WTC11 (cell line): ENCODE measurements around the gene TIMM44. TPM values are rescaled to one million over a fixed set of nuclear protein-coding genes. Genes with fewer than 3 reads are reported as not detected.

ENCODE experiments used
- ATAC-seq: fragments of 200-7000 bp; cut with Tn5 transposase; 2 replicates; pipeline ENCODE4 v1.10.0; 2021; ENCODE audit warnings: mild to moderate bottlenecking, moderate library complexity
- CTCF ChIA-PET: fragments of 300-600 bp; sonication (Branson Sonifier 250); formaldehyde crosslinking; loops from one replicate; lab custom pipeline; 2021; ENCODE audit warnings: antibody characterized with exemption; lab: Charles Lee
- POLR2A ChIA-PET: fragments of 350-600 bp; sonication (Branson Sonifier 250); formaldehyde crosslinking; loops from one replicate; lab custom pipeline; 2021; ENCODE audit warnings: antibody characterized with exemption; lab: Charles Lee
- DNase-seq: peaks from one replicate; pipeline ENCODE4 v3.0.0; 2021; ENCODE audit warnings: low spot score
- H3K27ac Mint-ChIP-seq: 2 replicates; pipeline ENCODE4 v1.8.0; 2021; ENCODE audit warnings: mixed read lengths
- H3K27me3 Mint-ChIP-seq: 2 replicates; pipeline ENCODE4 v1.8.0; 2021; ENCODE audit warnings: low read depth, mild to moderate bottlenecking, moderate library complexity, mixed read lengths
- H3K36me3 Mint-ChIP-seq: 2 replicates; pipeline ENCODE4 v1.8.0; 2021; ENCODE audit warnings: mixed read lengths
- H3K4me1 Mint-ChIP-seq: 2 replicates; pipeline ENCODE4 v1.8.0; 2022; ENCODE audit warnings: mixed read lengths
- H3K4me3 Mint-ChIP-seq: 2 replicates; pipeline ENCODE4 v1.8.0; 2021; ENCODE audit warnings: mild to moderate bottlenecking, moderate library complexity, mixed read lengths
- H3K9me3 Mint-ChIP-seq: 2 replicates; pipeline ENCODE4 v1.8.0; 2021; ENCODE audit warnings: mixed read lengths
- ATF3 ChIP-seq: sonication (generic); formaldehyde crosslinking; conservative IDR thresholded peaks from 2 replicates; pipeline ENCODE4 v1.8.1; 2022; ENCODE audit warnings: mild to moderate bottlenecking, missing genetic modification reagents
- CREB1 ChIP-seq: sonication (generic); formaldehyde crosslinking; IDR thresholded peaks from 2 replicates; pipeline ENCODE4 v1.8.0; 2023; ENCODE audit warnings: mild to moderate bottlenecking, missing genetic modification reagents
- IRF1 ChIP-seq: sonication (generic); formaldehyde crosslinking; IDR thresholded peaks from 2 replicates; pipeline ENCODE4 v1.8.0; 2023; ENCODE audit warnings: missing genetic modification reagents
- KAT7 ChIP-seq: sonication (generic); formaldehyde crosslinking; IDR thresholded peaks from 2 replicates; pipeline ENCODE4 v1.8.1; 2023; ENCODE audit warnings: missing genetic modification reagents, mild to moderate bottlenecking, borderline replicate concordance
- MYBL2 ChIP-seq: sonication (generic); formaldehyde crosslinking; IDR thresholded peaks from 2 replicates; pipeline ENCODE4 v1.8.1; 2023; ENCODE audit warnings: mild to moderate bottlenecking, moderate library complexity, missing genetic modification reagents
- NFYB ChIP-seq: sonication (generic); formaldehyde crosslinking; conservative IDR thresholded peaks from 2 replicates; pipeline ENCODE4 v1.8.0; 2022; ENCODE audit warnings: low read depth, missing genetic modification reagents
- NR1H2 ChIP-seq: sonication (generic); formaldehyde crosslinking; IDR thresholded peaks from 2 replicates; pipeline ENCODE4 v1.9.0; 2021; ENCODE audit warnings: mild to moderate bottlenecking, moderate library complexity, missing genetic modification reagents
- RELA ChIP-seq: sonication (generic); formaldehyde crosslinking; IDR thresholded peaks from 2 replicates; pipeline ENCODE4 v1.8.1; 2022; ENCODE audit warnings: missing genetic modification reagents, mild to moderate bottlenecking, borderline replicate concordance
- ZBTB21 ChIP-seq: sonication (generic); formaldehyde crosslinking; IDR thresholded peaks from 2 replicates; pipeline ENCODE4 v1.8.1; 2023; ENCODE audit warnings: mild to moderate bottlenecking, missing genetic modification reagents, borderline replicate concordance
- ZNF121 ChIP-seq: sonication (generic); formaldehyde crosslinking; IDR thresholded peaks from 2 replicates; pipeline ENCODE4 v1.8.0; 2023; ENCODE audit warnings: missing genetic modification reagents
- ZNF425 ChIP-seq: fragments of 250-450 bp; sonication (Bioruptor Pico); conservative IDR thresholded peaks from 2 replicates; pipeline ENCODE4 v1.9.0; 2021; ENCODE audit warnings: mild to moderate bottlenecking
- ZNF512 ChIP-seq: sonication (generic); formaldehyde crosslinking; IDR thresholded peaks from 2 replicates; pipeline ENCODE4 v1.8.1; 2022; ENCODE audit warnings: missing genetic modification reagents, borderline replicate concordance
- total RNA-seq: library from RNA; stranded (reverse); gene quantifications from 3 replicates; pipeline ENCODE4 v1.2.3, GENCODE V29; 2021
- TF ChIP-seq, protein P1 (sequence below): sonication (generic); formaldehyde crosslinking; IDR thresholded peaks from 2 replicates; pipeline ENCODE4 v1.8.0; 2023; ENCODE audit warnings: mild to moderate bottlenecking, missing genetic modification reagents
- TF ChIP-seq, protein P2 (sequence below): sonication (generic); formaldehyde crosslinking; IDR thresholded peaks from 2 replicates; pipeline ENCODE4 v1.8.1; 2022; ENCODE audit warnings: low read depth, missing genetic modification reagents, borderline replicate concordance
- TF ChIP-seq, protein P3 (sequence below): sonication (generic); formaldehyde crosslinking; IDR thresholded peaks from 2 replicates; pipeline ENCODE4 v1.8.1; 2022; ENCODE audit warnings: mild to moderate bottlenecking, moderate library complexity, missing genetic modification reagents
- TF ChIP-seq, protein P4 (sequence below): fragments of 200-600 bp; IDR thresholded peaks from 2 replicates; pipeline ENCODE4 v1.8.0; 2022; ENCODE audit warnings: antibody characterized with exemption
- TF ChIP-seq, protein P5 (sequence below): sonication (generic); formaldehyde crosslinking; IDR thresholded peaks from 2 replicates; pipeline ENCODE4 v1.8.1; 2023; ENCODE audit warnings: mild to moderate bottlenecking, missing genetic modification reagents

TIMM44 gene
- total RNA-seq, 1 experiment from 2014 or later = 129 TPM

DNA sequence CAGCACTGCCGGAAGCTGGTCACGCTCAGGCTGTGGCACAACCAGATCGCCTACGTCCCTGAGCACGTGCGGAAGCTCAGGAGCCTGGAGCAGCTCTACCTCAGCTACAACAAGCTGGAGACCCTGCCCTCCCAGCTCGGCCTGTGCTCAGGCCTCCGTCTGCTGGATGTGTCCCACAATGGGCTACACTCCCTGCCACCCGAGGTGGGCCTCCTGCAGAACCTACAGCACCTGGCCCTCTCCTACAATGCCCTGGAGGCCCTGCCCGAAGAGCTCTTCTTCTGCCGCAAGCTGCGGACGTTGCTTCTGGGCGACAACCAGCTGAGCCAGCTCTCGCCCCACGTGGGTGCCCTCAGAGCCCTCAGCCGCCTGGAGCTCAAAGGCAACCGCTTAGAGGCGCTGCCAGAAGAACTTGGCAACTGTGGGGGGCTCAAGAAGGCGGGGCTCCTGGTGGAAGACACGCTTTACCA lies 43.0 kb downstream of the TIMM44 start (continued):
- TF ChIP-seq, protein P1, sequence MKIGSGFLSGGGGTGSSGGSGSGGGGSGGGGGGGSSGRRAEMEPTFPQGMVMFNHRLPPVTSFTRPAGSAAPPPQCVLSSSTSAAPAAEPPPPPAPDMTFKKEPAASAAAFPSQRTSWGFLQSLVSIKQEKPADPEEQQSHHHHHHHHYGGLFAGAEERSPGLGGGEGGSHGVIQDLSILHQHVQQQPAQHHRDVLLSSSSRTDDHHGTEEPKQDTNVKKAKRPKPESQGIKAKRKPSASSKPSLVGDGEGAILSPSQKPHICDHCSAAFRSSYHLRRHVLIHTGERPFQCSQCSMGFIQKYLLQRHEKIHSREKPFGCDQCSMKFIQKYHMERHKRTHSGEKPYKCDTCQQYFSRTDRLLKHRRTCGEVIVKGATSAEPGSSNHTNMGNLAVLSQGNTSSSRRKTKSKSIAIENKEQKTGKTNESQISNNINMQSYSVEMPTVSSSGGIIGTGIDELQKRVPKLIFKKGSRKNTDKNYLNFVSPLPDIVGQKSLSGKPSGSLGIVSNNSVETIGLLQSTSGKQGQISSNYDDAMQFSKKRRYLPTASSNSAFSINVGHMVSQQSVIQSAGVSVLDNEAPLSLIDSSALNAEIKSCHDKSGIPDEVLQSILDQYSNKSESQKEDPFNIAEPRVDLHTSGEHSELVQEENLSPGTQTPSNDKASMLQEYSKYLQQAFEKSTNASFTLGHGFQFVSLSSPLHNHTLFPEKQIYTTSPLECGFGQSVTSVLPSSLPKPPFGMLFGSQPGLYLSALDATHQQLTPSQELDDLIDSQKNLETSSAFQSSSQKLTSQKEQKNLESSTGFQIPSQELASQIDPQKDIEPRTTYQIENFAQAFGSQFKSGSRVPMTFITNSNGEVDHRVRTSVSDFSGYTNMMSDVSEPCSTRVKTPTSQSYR (CRISPR knock-in tag) = no peak
- TF ChIP-seq KAT7 (CRISPR knock-in tag) (no peak), ZNF425 (no peak), CREB1 (CRISPR knock-in tag) (no peak), ZNF121 (CRISPR knock-in tag) (no peak), ATF3 (CRISPR knock-in tag) (no peak), ZBTB21 (CRISPR knock-in tag) (no peak), NR1H2 (CRISPR knock-in tag) (no peak), MYBL2 (no peak)
- TF ChIP-seq, protein P2, sequence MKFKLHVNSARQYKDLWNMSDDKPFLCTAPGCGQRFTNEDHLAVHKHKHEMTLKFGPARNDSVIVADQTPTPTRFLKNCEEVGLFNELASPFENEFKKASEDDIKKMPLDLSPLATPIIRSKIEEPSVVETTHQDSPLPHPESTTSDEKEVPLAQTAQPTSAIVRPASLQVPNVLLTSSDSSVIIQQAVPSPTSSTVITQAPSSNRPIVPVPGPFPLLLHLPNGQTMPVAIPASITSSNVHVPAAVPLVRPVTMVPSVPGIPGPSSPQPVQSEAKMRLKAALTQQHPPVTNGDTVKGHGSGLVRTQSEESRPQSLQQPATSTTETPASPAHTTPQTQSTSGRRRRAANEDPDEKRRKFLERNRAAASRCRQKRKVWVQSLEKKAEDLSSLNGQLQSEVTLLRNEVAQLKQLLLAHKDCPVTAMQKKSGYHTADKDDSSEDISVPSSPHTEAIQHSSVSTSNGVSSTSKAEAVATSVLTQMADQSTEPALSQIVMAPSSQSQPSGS = no peak
- TF ChIP-seq, protein P3, sequence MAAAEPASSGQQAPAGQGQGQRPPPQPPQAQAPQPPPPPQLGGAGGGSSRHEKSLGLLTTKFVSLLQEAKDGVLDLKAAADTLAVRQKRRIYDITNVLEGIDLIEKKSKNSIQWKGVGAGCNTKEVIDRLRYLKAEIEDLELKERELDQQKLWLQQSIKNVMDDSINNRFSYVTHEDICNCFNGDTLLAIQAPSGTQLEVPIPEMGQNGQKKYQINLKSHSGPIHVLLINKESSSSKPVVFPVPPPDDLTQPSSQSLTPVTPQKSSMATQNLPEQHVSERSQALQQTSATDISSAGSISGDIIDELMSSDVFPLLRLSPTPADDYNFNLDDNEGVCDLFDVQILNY (CRISPR knock-in tag) = no peak

DNA sequence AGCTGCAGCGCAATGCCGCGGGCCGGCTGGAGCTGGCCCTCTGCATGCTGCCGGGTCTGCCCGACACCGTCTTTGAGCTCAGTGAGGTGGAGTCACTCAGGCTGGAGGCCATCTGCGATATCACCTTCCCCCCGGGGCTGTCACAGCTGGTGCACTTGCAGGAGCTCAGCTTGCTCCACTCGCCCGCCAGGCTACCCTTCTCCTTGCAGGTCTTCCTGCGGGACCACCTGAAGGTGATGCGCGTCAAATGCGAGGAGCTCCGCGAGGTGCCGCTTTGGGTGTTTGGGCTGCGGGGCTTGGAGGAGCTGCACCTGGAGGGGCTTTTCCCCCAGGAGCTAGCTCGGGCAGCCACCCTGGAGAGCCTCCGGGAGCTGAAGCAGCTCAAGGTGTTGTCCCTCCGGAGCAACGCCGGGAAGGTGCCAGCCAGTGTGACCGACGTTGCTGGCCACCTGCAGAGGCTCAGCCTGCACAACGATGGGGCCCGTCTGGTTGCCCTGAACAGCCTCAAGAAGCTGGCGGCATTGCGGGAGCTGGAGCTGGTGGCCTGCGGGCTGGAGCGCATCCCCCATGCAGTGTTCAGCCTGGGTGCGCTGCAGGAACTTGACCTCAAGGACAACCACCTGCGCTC lies 43.6 kb downstream of the TIMM44 start:
- TF ChIP-seq, protein P4, sequence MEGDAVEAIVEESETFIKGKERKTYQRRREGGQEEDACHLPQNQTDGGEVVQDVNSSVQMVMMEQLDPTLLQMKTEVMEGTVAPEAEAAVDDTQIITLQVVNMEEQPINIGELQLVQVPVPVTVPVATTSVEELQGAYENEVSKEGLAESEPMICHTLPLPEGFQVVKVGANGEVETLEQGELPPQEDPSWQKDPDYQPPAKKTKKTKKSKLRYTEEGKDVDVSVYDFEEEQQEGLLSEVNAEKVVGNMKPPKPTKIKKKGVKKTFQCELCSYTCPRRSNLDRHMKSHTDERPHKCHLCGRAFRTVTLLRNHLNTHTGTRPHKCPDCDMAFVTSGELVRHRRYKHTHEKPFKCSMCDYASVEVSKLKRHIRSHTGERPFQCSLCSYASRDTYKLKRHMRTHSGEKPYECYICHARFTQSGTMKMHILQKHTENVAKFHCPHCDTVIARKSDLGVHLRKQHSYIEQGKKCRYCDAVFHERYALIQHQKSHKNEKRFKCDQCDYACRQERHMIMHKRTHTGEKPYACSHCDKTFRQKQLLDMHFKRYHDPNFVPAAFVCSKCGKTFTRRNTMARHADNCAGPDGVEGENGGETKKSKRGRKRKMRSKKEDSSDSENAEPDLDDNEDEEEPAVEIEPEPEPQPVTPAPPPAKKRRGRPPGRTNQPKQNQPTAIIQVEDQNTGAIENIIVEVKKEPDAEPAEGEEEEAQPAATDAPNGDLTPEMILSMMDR = no peak
- TF ChIP-seq, protein P3 (CRISPR knock-in tag) = no peak
- TF ChIP-seq IRF1 (CRISPR knock-in tag) (no peak), RELA (CRISPR knock-in tag) (no peak), ZNF512 (CRISPR knock-in tag) (no peak), NFYB (no peak)
- TF ChIP-seq, protein P5, sequence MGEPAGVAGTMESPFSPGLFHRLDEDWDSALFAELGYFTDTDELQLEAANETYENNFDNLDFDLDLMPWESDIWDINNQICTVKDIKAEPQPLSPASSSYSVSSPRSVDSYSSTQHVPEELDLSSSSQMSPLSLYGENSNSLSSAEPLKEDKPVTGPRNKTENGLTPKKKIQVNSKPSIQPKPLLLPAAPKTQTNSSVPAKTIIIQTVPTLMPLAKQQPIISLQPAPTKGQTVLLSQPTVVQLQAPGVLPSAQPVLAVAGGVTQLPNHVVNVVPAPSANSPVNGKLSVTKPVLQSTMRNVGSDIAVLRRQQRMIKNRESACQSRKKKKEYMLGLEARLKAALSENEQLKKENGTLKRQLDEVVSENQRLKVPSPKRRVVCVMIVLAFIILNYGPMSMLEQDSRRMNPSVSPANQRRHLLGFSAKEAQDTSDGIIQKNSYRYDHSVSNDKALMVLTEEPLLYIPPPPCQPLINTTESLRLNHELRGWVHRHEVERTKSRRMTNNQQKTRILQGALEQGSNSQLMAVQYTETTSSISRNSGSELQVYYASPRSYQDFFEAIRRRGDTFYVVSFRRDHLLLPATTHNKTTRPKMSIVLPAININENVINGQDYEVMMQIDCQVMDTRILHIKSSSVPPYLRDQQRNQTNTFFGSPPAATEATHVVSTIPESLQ (CRISPR knock-in tag) = no peak
- Mint-ChIP-seq H3K4me3 (no peak overlapping the region), H3K4me1 (peaks cover 15% of the 10 kb centered on the region), H3K9me3 (no peaks in the 10 kb centered on the region), H3K36me3 (no peaks in the 10 kb centered on the region), H3K27ac (no peak overlapping the region), H3K27me3 (peaks cover 13% of the 10 kb centered on the region)
- ChIA-PET CTCF (interaction anchor here (1.0 to 5.0 kb wide), 10 partner anchors 11 to 47 kb away, joined by 4 to 70 read pairs (median 6); partner anchors contain the start of genes LRRC8E, PRR36, SNAPC2 and TIMM44), POLR2A (interaction anchor here (0.9 to 1.4 kb wide), 4 partner anchors 12 to 44 kb away, joined by 3 read pairs; partner anchors contain the start of genes LRRC8E and TIMM44)
- DNase-seq (no peak), ATAC-seq (no peak)
